AG09309 (cell line): Measurements from ENCODE around the gene PVALB.

Experiments used
- DNase-seq: peaks from one replicate; pipeline ENCODE4 v3.0.0-alpha.2; 2010; ENCODE audit warnings: low read depth
- H3K4me3 ChIP-seq: 2 replicates; pipeline ENCODE4 v1.5.1; 2011; ENCODE audit warnings: mild to moderate bottlenecking, low read depth, low read length, moderate library complexity; ENCODE audit not compliant: control insufficient read depth
- CTCF ChIP-seq: IDR thresholded peaks from 2 replicates; pipeline ENCODE4 v1.5.1; 2011; ENCODE audit warnings: mild to moderate bottlenecking, low read depth, low read length, inconsistent platforms; ENCODE audit not compliant: insufficient read depth, control insufficient read depth; ENCODE audit errors: missing control alignments

Gene PVALB

GRCh38 chr22:36778020-36778419 is 38.8 kb downstream of the PVALB start:
- TF ChIP-seq CTCF: no peak
- DNase-seq: no peak
- H3K4me3 ChIP-seq: no peak overlapping the region

GRCh38 chr22:36776722-36777121 is 40.1 kb downstream of the PVALB start:
- H3K4me3 ChIP-seq: peak overlapping the region; percentile 20; the same call in 1 of the 2 replicates
- DNase-seq: no peak

GRCh38 chr22:36775964-36776669 is 40.7 kb downstream of the PVALB start, which contains the start of gene IFT27:
TSS of gene IFT27 (minus strand) at chr22:36776119. CDS start at chr22:36775707, 412 bp downstream.
- H3K4me3 ChIP-seq: peak within 1 kb of the TSS; percentile 99
- DNase-seq: peak; percentile 100
- TF ChIP-seq CTCF: no peak

More at GRCh38 chr22:36776722-36777121, 40.1 kb downstream of the PVALB start:
- TF ChIP-seq CTCF: no peak

GRCh38 chr22:36775586-36775963 is 41.3 kb downstream of the PVALB start:
- H3K4me3 ChIP-seq: peak overlapping the region; percentile 99
- TF ChIP-seq CTCF: no peak
- DNase-seq: no peak

- TF ChIP-seq CTCF: peak; percentile 58
- peak; percentile 11 for DNase-seq
- no peak overlapping the region for H3K4me3 ChIP-seq
These were observed 42.9 kb downstream of the PVALB start for GRCh38 chr22:36773935-36774334.

- DNase-seq: no peak
- H3K4me3 ChIP-seq: no peak overlapping the region
- TF ChIP-seq CTCF: no peak
These were observed 44.4 kb downstream of the PVALB start for GRCh38 chr22:36772451-36772850.
